Mesothelial cell of epicardium (in vitro differentiated cells): ENCODE data around the gene NLK. TPM values are rescaled to one million over a fixed set of nuclear protein-coding genes. Genes with fewer than 3 reads are reported as not detected.
"Not testable (repeated sequence)": the region's sequence is repeated elsewhere in the genome, so short reads cannot be mapped to it uniquely, and the experiment has no call there.

Experiments used
- DNase-seq, 2 experiments: peaks; one replicate each; pipeline ENCODE4 v3.0.0; 2021; ENCODE audit warnings: low spot score in 2 of 2; ENCODE audit not compliant: unreplicated experiment in 2 of 2
- H3K27ac Mint-ChIP-seq: 2 replicates; pipeline ENCODE4 v1.8.0; 2021; ENCODE audit warnings: mixed read lengths
- H3K27me3 Mint-ChIP-seq: 2 replicates; pipeline ENCODE4 v1.8.0; 2021; ENCODE audit warnings: low read depth, mixed read lengths
- H3K36me3 Mint-ChIP-seq: 2 replicates; pipeline ENCODE4 v1.8.0; 2021; ENCODE audit warnings: mixed read lengths
- H3K4me1 Mint-ChIP-seq: 2 replicates; pipeline ENCODE4 v1.8.0; 2021; ENCODE audit warnings: mixed read lengths
- H3K4me3 Mint-ChIP-seq: 2 replicates; pipeline ENCODE4 v1.8.0; 2021; ENCODE audit warnings: mild to moderate bottlenecking, moderate library complexity, mixed read lengths
- H3K9me3 Mint-ChIP-seq: 2 replicates; pipeline ENCODE4 v1.8.0; 2021; ENCODE audit warnings: mixed read lengths
- CTCF ChIP-seq: fragments of 200-600 bp; sonication (generic); IDR thresholded peaks from one replicate; pipeline ENCODE4 v1.5.0; 2021; ENCODE audit warnings: antibody characterized with exemption; ENCODE audit not compliant: unreplicated experiment
- total RNA-seq: library from RNA; stranded (reverse); gene quantifications from 3 replicates; pipeline ENCODE4 v1.2.1, GENCODE V29; 2021

Gene NLK
- total RNA-seq, 1 donor from 2014 or later: 22.6 TPM

GRCh38 chr17:28206292-28206691 is 163.8 kb downstream of the NLK start:
- Mint-ChIP-seq H3K27me3 (no peaks in the 10 kb centered on the region), H3K4me3 (no peak overlapping the region), H3K4me1 (no peaks in the 10 kb centered on the region), H3K36me3 (peaks cover 9% of the 10 kb centered on the region), H3K27ac (no peak overlapping the region), H3K9me3 (peaks cover 14% of the 10 kb centered on the region)
- DNase-seq: no peak
- TF ChIP-seq CTCF: no peak

GRCh38 chr17:28211811-28212210 is 169.3 kb downstream of the NLK start:
- no peaks in the 10 kb centered on the region for H3K27me3 Mint-ChIP-seq
- no peaks in the 10 kb centered on the region for H3K4me1 Mint-ChIP-seq
- H3K9me3 Mint-ChIP-seq: peaks cover 36% of the 10 kb centered on the region
- no peak for DNase-seq
- H3K27ac Mint-ChIP-seq: no peak overlapping the region
- TF ChIP-seq CTCF: no peak
- peaks cover 12% of the 10 kb centered on the region for H3K36me3 Mint-ChIP-seq
- H3K4me3 Mint-ChIP-seq: no peak overlapping the region

- H3K4me1 Mint-ChIP-seq, H3K4me3 Mint-ChIP-seq, DNase-seq, H3K27ac Mint-ChIP-seq, H3K27me3 Mint-ChIP-seq: not testable (repeated sequence)
- peaks cover 36% of the 10 kb centered on the region for H3K9me3 Mint-ChIP-seq
- H3K36me3 Mint-ChIP-seq: peaks cover 12% of the 10 kb centered on the region
Measured at GRCh38 chr17:28213578-28213977, 171.1 kb downstream of the NLK start.

- DNase-seq: no peak
- Mint-ChIP-seq H3K36me3 (peaks cover 4% of the 10 kb centered on the region), H3K9me3 (peaks cover 23% of the 10 kb centered on the region), H3K27ac (no peak overlapping the region), H3K4me3 (no peak overlapping the region), H3K4me1 (no peaks in the 10 kb centered on the region), H3K27me3 (no peaks in the 10 kb centered on the region)
- no peak for TF ChIP-seq CTCF
Measured at GRCh38 chr17:28216052-28216451, 173.6 kb downstream of the NLK start.

GRCh38 chr17:28216528-28216927 is 174.1 kb downstream of the NLK start:
- no peak for TF ChIP-seq CTCF
- no peaks in the 10 kb centered on the region for H3K27me3 Mint-ChIP-seq
- no peak for DNase-seq
- no peak overlapping the region for H3K4me3 Mint-ChIP-seq
- H3K36me3 Mint-ChIP-seq: peaks cover 4% of the 10 kb centered on the region
- peaks cover 22% of the 10 kb centered on the region for H3K9me3 Mint-ChIP-seq
- H3K4me1 Mint-ChIP-seq: no peaks in the 10 kb centered on the region
- H3K27ac Mint-ChIP-seq: no peak overlapping the region

- Mint-ChIP-seq H3K9me3 (peaks cover 7% of the 10 kb centered on the region), H3K27ac (no peak overlapping the region), H3K4me3 (no peak overlapping the region), H3K4me1 (no peaks in the 10 kb centered on the region), H3K27me3 (no peaks in the 10 kb centered on the region), H3K36me3 (peaks cover 3% of the 10 kb centered on the region)
- no peak for DNase-seq
- TF ChIP-seq CTCF: no peak
Measured at GRCh38 chr17:28219771-28220170, 177.3 kb downstream of the NLK start.
